GM21390 (cell line): ENCODE measurements around the gene PPP1R3E.
"Not testable (repeated sequence)": the region's sequence is repeated elsewhere in the genome, so short reads cannot be mapped to it uniquely, and the experiment has no call there.

Experiments used
- ATAC-seq: cut with Tn5 transposase; IDR thresholded peaks from one replicate; pipeline ENCODE4 v1.9.1; 2021; ENCODE audit not compliant: unreplicated experiment

PPP1R3E gene

GRCh38 chr14:23297611-23298277 lies 4.9 kb downstream of the PPP1R3E start:
- no peak for ATAC-seq

- ATAC-seq: no peak
Measured at GRCh38 chr14:23297096-23297495, 5.6 kb downstream of the PPP1R3E start.

GRCh38 chr14:23296012-23296777 lies 6.5 kb downstream of the PPP1R3E start:
- no peak for ATAC-seq

- ATAC-seq: peak; percentile 46
Measured at GRCh38 chr14:23294734-23295561, 7.7 kb downstream of the PPP1R3E start.

DNA sequence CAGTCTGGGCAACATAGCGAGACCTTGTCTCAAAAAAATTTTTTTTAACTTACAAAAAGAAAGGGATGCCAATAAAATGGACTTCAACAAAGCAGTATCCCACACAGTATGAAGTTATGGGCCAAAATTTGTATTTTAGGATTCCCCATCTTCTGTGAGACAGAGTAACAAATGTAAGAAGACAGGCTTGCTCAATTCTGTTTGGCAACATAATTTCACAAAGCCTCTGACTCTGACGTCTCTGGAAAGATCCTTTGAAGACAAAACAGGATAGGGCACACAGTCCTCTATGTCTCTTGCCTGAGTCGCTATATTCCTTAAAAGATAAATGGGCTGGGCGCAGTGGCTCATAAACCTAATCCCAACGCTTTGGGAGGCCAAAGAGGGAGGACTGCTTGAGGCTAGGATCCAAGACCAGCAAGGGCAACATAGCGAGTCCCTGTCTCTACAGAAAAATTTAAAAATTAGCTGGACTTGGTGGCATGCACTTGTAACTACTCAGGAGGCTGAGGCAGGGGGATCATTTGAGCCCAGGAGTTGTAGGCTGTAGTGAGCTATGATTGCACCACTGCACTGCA lies 15.7 kb downstream of the PPP1R3E start:
- no peak for ATAC-seq

GRCh38 chr14:23286020-23286901 lies 16.4 kb downstream of the PPP1R3E start, which contains the start of gene HOMEZ:
Gene HOMEZ (minus strand): TSS chr14:23286132. CDS start chr14:23285952, 180 bp downstream.
- ATAC-seq: peak; percentile 97

DNA sequence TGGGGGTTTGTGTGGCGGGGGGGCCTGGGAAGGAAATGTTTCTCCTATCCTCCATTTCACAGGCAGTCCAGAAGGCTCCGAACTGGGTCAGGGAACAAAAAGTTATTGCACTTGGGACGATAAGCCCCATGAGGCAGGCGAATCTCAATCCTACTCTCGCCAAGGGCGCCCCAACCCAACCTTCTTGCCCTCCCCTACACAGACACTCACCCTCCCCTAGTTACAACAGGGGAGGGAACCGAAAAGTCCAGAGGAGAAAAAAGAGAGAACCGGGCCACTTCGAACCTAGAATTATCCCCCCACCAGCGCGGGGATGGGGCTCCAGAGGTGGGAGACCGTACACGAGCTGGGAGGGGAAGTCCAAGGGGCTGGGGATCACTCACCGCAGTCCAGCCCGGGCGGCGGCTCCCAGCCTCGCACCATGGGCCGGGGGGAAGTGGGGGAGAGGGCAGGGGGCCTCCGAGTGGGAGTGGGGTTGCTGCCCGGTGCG lies 17.1 kb downstream of the PPP1R3E start:
- ATAC-seq: peak; percentile 20

- no peak for ATAC-seq
Measured at GRCh38 chr14:23284654-23285529, 17.8 kb downstream of the PPP1R3E start.

DNA sequence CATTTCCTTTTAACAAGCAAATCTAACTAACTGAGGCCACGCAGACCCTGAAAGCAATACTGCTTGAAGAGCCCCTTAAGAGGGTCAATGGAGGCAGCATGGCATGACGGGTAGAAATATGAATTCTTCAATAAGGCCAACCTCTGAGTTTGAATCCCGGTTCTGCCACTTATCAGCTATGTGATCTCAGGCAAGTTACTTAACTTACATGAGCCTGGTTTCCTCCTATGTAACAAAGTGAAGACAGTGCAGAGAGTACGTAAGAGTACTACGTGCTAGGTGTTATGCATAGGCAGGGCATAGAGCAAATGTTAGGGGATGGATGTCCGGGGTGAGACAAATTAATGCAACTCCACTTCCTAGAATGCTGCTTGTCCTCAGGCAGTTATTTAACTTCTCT lies 21.4 kb downstream of the PPP1R3E start:
- no peak for ATAC-seq

DNA sequence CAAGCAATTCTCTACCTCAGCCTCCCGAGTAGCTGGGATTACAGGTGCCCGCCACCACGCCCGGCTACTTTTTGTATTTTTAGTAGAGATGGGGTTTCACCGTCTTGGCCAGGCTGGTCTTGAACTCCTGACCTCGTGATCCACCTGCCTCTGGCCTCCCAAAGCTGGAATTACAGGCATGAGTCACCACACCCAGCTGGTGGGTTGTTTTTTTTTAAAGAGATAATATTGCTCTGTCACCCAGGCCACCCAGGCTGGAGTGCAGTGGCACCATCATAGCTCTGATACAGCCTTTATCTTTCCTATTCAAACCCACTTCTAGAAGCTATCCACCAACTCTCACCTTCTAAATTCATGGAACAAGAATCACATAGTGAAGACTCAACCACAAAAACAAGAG lies 24.7 kb downstream of the PPP1R3E start:
- not testable (repeated sequence) for ATAC-seq

- no peak for ATAC-seq
Measured at GRCh38 chr14:23277189-23277588, 25.5 kb downstream of the PPP1R3E start.

DNA sequence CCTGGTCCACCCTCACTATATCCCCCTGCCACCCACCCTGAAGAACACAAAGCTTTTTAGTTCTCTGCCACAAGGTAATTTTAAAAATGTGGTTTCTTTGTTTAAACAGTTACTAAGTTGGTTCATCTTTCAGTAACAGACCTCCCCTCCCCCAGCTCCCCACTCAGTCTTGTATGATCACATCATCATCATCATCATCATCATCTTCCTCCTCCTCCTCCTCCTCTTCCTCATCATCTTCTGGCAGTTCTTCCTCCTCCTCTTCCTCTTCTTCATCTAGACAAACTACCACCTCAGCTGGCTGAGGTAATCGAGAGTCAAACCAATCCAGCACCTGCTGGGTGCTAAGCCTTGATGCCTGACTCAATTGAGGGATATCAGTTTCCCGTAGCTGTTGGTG lies 27.2 kb downstream of the PPP1R3E start:
- ATAC-seq: no peak

DNA sequence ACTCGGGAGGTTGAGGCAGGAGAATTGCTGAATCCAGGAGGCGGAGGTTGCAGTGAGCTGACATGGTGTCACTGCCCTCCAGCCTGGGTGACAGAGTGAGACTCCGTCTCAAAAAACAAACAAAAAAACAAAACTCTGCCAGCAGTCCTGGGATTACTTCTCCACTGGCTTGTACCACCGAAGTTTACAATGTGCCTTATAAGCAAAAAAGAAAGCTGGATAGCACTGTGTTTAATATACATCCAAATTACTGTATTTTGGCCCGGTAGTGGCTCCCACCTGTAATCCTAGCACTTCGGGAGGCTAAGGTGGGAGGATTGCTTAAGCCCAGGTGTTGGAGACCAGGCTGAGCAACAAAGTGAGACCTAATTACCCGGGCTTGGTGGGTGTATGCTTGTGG lies 33.5 kb downstream of the PPP1R3E start:
- no peak for ATAC-seq

GRCh38 chr14:23260849-23261248 lies 41.8 kb downstream of the PPP1R3E start:
- ATAC-seq: not testable (repeated sequence)

DNA sequence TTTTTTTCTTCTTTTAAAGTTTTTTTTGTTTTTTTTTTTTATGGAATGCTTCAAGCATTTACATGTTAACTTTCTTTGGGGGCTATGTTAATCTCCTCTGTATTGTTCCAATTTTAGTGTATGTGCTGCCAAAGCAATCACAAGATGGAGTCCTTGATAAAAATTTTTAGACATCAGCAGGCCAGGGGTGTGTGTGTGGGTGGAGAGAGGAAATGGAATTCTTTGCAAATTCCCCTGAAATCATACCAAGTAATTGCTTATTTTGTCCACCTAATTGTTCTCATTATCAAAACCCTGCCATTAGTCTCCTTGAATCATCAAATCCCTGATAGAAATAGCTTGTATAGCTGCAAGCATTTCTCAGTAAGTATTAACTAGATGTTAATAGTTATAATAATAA lies 43.2 kb downstream of the PPP1R3E start:
- no peak for ATAC-seq

GRCh38 chr14:23258256-23258655 lies 44.4 kb downstream of the PPP1R3E start:
- no peak for ATAC-seq

- no peak for ATAC-seq
Measured at GRCh38 chr14:23252420-23253333, 50.0 kb downstream of the PPP1R3E start.

GRCh38 chr14:23252006-23252405 lies 50.7 kb downstream of the PPP1R3E start:
- no peak for ATAC-seq
